ENCODE results near the gene APOBEC3B.

DNA sequence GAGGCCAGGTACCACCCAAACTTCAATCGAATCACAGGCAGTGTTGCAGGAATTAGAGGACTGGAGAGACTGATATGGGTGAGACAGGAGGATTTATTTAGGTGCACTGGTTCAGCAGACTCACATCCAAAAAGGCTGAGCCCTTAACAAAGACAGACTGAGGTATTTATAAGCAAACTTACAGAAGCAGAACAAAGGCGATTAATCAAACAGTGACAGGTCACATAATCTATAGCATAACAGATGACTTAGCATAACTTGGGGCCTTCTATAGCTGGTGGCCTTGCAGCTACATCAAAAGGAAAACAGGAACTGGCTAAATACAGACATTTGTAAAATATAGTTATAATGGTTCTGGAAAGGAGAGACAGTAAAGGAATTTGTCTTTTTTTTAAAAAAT, 2.1 kb downstream of the APOBEC3B start:
- TF ChIP-seq MAX (IDR thresholded peaks at IDR 0.05; ENCODE audit: low read depth), result no peak
- TF ChIP-seq, protein P1, sequence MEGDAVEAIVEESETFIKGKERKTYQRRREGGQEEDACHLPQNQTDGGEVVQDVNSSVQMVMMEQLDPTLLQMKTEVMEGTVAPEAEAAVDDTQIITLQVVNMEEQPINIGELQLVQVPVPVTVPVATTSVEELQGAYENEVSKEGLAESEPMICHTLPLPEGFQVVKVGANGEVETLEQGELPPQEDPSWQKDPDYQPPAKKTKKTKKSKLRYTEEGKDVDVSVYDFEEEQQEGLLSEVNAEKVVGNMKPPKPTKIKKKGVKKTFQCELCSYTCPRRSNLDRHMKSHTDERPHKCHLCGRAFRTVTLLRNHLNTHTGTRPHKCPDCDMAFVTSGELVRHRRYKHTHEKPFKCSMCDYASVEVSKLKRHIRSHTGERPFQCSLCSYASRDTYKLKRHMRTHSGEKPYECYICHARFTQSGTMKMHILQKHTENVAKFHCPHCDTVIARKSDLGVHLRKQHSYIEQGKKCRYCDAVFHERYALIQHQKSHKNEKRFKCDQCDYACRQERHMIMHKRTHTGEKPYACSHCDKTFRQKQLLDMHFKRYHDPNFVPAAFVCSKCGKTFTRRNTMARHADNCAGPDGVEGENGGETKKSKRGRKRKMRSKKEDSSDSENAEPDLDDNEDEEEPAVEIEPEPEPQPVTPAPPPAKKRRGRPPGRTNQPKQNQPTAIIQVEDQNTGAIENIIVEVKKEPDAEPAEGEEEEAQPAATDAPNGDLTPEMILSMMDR (IDR thresholded peaks at IDR 0.05), result no peak
- no peak for TF ChIP-seq EP300 (IDR thresholded peaks at IDR 0.05; ENCODE audit: borderline replicate concordance in 1 of 2, low read depth in 1 of 2, low read length in 1 of 2)
- no peak for TF ChIP-seq POLR2AphosphoS5 (IDR thresholded peaks at IDR 0.05; ENCODE audit: low read depth, low read length)
- TF ChIP-seq, protein P2, sequence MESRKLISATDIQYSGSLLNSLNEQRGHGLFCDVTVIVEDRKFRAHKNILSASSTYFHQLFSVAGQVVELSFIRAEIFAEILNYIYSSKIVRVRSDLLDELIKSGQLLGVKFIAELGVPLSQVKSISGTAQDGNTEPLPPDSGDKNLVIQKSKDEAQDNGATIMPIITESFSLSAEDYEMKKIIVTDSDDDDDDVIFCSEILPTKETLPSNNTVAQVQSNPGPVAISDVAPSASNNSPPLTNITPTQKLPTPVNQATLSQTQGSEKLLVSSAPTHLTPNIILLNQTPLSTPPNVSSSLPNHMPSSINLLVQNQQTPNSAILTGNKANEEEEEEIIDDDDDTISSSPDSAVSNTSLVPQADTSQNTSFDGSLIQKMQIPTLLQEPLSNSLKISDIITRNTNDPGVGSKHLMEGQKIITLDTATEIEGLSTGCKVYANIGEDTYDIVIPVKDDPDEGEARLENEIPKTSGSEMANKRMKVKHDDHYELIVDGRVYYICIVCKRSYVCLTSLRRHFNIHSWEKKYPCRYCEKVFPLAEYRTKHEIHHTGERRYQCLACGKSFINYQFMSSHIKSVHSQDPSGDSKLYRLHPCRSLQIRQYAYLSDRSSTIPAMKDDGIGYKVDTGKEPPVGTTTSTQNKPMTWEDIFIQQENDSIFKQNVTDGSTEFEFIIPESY (IDR thresholded peaks at IDR 0.05; ENCODE audit: borderline replicate concordance, low read depth), result no peak
- no peak for TF ChIP-seq RCOR1 (IDR thresholded peaks at IDR 0.05; ENCODE audit: low read length)
- no peak for TF ChIP-seq USF1 (IDR thresholded peaks at IDR 0.05; ENCODE audit: borderline replicate concordance, low read depth)
- TF ChIP-seq EZH2phosphoT487 (IDR thresholded peaks at IDR 0.05; ENCODE audit: borderline replicate concordance, low read depth), result no peak
- TF ChIP-seq YY1 (IDR thresholded peaks at IDR 0.05; ENCODE audit: low read depth), result no peak
- TF ChIP-seq RAD21 (IDR thresholded peaks at IDR 0.05; ENCODE audit: low read length), result no peak
- no peak for TF ChIP-seq SIN3A (IDR thresholded peaks at IDR 0.05; ENCODE audit: borderline replicate concordance, low read depth, low read length)
- TF ChIP-seq FOXM1 (IDR thresholded peaks at IDR 0.05; ENCODE audit: low read depth), result no peak
